Stimulated activated CD8-positive, alpha-beta memory T cell treated with anti-CD3 and anti-CD28 coated beads, Interleukin-15, amount 100 ng/mL, for 24 hours (primary cell): Measurements from ENCODE around the gene AQP3.
"Not testable (repeated sequence)": the region's sequence is repeated elsewhere in the genome, so short reads cannot be mapped to it uniquely, and the experiment has no call there.

Experiments used
- DNase-seq: peaks from one replicate; pipeline ENCODE4 v3.0.0-alpha.2; 2020; ENCODE audit warnings: low read depth

AQP3 gene

GRCh38 chr9:33414268-33414667 lies 33.1 kb downstream of the AQP3 start:
- no peak for DNase-seq

GRCh38 chr9:33408087-33408486 lies 39.3 kb downstream of the AQP3 start:
- DNase-seq: no peak

- no peak for DNase-seq
Measured at GRCh38 chr9:33407061-33407460, 40.3 kb downstream of the AQP3 start.

- no peak for DNase-seq
Measured at GRCh38 chr9:33404788-33405362, 42.5 kb downstream of the AQP3 start.

- DNase-seq: no peak
Measured at GRCh38 chr9:33403941-33404787, 43.2 kb downstream of the AQP3 start.

GRCh38 chr9:33402371-33402770 lies 45.0 kb downstream of the AQP3 start, which contains the start of gene AQP7:
Gene AQP7 (minus strand): TSS chr9:33402568. CDS start chr9:33401262, 1,306 bp downstream.
- not testable (repeated sequence) for DNase-seq

GRCh38 chr9:33401809-33402208 lies 45.6 kb downstream of the AQP3 start:
- not testable (repeated sequence) for DNase-seq

GRCh38 chr9:33399047-33399446 lies 48.3 kb downstream of the AQP3 start:
- DNase-seq: not testable (repeated sequence)

GRCh38 chr9:33397801-33398200 lies 49.6 kb downstream of the AQP3 start:
- not testable (repeated sequence) for DNase-seq

GRCh38 chr9:33395159-33395879 lies 52.1 kb downstream of the AQP3 start:
- DNase-seq: not testable (repeated sequence)

- DNase-seq: not testable (repeated sequence)
Measured at GRCh38 chr9:33393986-33394385, 53.4 kb downstream of the AQP3 start.

- no peak for DNase-seq
Measured at GRCh38 chr9:33393581-33393980, 53.8 kb downstream of the AQP3 start.

- not testable (repeated sequence) for DNase-seq
Measured at GRCh38 chr9:33392591-33393021, 54.8 kb downstream of the AQP3 start.
